Astrocyte (in vitro differentiated cells and primary cell): ENCODE measurements around the gene CD44. TPM values are rescaled to one million over a fixed set of nuclear protein-coding genes. Genes with fewer than 3 reads are reported as not detected.
A peak's percentile ranks its signal among the peaks of the same experiment; 100 is the strongest.

Experiments
- DNase-seq: peaks from one replicate; pipeline ENCODE4 v3.0.0-alpha.2; 2010; ENCODE audit warnings: low read depth
- FAIRE-seq: peaks from 2 replicates; lab custom pipeline; 2011; peaks lifted over from hg19 to GRCh38; lab: Jason Lieb, UNC
- H2AFZ ChIP-seq: 2 replicates; pipeline ENCODE4 v1.6.0; 2012; ENCODE audit warnings: low read depth, low read length, inconsistent platforms
- H3K27ac ChIP-seq: 2 replicates; pipeline ENCODE4 v1.5.1; 2011; ENCODE audit warnings: low read depth, low read length, inconsistent platforms
- H3K27me3 ChIP-seq: 2 replicates; pipeline ENCODE4 v1.6.0; 2011; ENCODE audit warnings: low read length, inconsistent platforms; ENCODE audit not compliant: insufficient read depth
- H3K36me3 ChIP-seq: 2 replicates; pipeline ENCODE4 v1.5.1; 2011; ENCODE audit warnings: low read length, inconsistent platforms; ENCODE audit not compliant: insufficient read depth
- H3K4me1 ChIP-seq: 2 replicates; pipeline ENCODE4 v1.5.1; 2011; ENCODE audit warnings: low read length, inconsistent platforms; ENCODE audit not compliant: insufficient read depth
- H3K4me2 ChIP-seq: 2 replicates; pipeline ENCODE4 v1.6.0; 2012; ENCODE audit warnings: low read length, inconsistent platforms
- H3K4me3 ChIP-seq: 2 replicates; pipeline ENCODE4 v1.5.1; 2011; ENCODE audit warnings: low read depth, mild to moderate bottlenecking, low read length, inconsistent platforms; ENCODE audit not compliant: insufficient read depth
- H3K79me2 ChIP-seq: 2 replicates; pipeline ENCODE4 v1.6.0; 2012; ENCODE audit warnings: mild to moderate bottlenecking, low read length, inconsistent platforms; ENCODE audit not compliant: insufficient read depth
- H3K9ac ChIP-seq: 2 replicates; pipeline ENCODE4 v1.6.0; 2012; ENCODE audit warnings: mild to moderate bottlenecking, low read length, inconsistent platforms
- H3K9me3 ChIP-seq: 2 replicates; pipeline ENCODE4 v1.5.1; 2012; ENCODE audit warnings: low read depth, mild to moderate bottlenecking, low read length, inconsistent platforms; ENCODE audit not compliant: insufficient read depth
- H4K20me1 ChIP-seq: 2 replicates; pipeline ENCODE4 v1.6.0; 2012; ENCODE audit warnings: low read length, inconsistent platforms; ENCODE audit not compliant: insufficient read depth
- H3K27ac Mint-ChIP-seq: one replicate; pipeline ENCODE4 v1.8.0; 2021; ENCODE audit warnings: mild to moderate bottlenecking, mixed read lengths; ENCODE audit not compliant: unreplicated experiment
- H3K27me3 Mint-ChIP-seq: one replicate; pipeline ENCODE4 v1.8.0; 2021; ENCODE audit warnings: low read depth, mixed read lengths; ENCODE audit not compliant: unreplicated experiment
- H3K36me3 Mint-ChIP-seq: one replicate; pipeline ENCODE4 v1.8.0; 2021; ENCODE audit warnings: low read depth, mixed read lengths; ENCODE audit not compliant: unreplicated experiment
- H3K4me1 Mint-ChIP-seq: one replicate; pipeline ENCODE4 v1.8.0; 2021; ENCODE audit warnings: low read depth, mixed read lengths; ENCODE audit not compliant: unreplicated experiment
- H3K4me3 Mint-ChIP-seq: one replicate; pipeline ENCODE4 v1.8.0; 2021; ENCODE audit warnings: mild to moderate bottlenecking, moderate library complexity, mixed read lengths; ENCODE audit not compliant: unreplicated experiment
- H3K9me3 Mint-ChIP-seq: one replicate; pipeline ENCODE4 v1.8.0; 2021; ENCODE audit warnings: mild to moderate bottlenecking, mixed read lengths; ENCODE audit not compliant: unreplicated experiment
- CTCF ChIP-seq: IDR thresholded peaks from 2 replicates; pipeline ENCODE4 v1.5.1; 2011; ENCODE audit warnings: low read depth, mild to moderate bottlenecking, inconsistent platforms, low read length, moderate library complexity; ENCODE audit not compliant: insufficient read depth
- EZH2 ChIP-seq: IDR thresholded peaks from 2 replicates; pipeline ENCODE4 v1.6.1; 2012; ENCODE audit warnings: mild to moderate bottlenecking, low read length, inconsistent platforms; ENCODE audit not compliant: insufficient read depth
- total RNA-seq: library from RNA; stranded (reverse); gene quantifications from 2 replicates; pipeline ENCODE4 v1.2.1, GENCODE V29; 2021

CD44 gene
- total RNA-seq, 1 donor from 2014 or later: 154 TPM

DNA sequence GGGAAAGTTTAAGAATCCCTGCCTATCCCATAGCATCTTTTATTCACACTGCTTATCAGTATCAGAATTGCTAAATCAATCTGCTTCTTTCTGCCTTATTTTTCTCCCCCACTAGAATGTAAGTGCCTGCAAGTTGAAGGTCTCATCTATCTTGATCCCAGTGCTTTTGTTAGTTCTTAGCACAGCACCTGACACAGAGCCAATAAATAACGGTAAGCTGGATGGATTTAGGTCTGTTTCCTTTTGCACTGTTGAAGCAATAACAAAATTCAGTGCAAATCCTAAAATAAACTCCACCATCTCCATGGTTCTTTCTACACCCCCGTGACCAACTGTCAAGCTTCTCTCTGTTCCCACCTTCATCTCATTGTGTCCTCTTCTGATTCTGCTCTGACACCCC, 36.7 kb upstream of the CD44 start:
- Mint-ChIP-seq H3K4me1 (peaks cover 8% of the 10 kb centered on the region), H3K4me3 (no peak overlapping the region), H3K27me3 (peaks cover 26% of the 10 kb centered on the region), H3K36me3 (no peaks in the 10 kb centered on the region), H3K27ac (no peak overlapping the region), H3K9me3 (peaks cover 3% of the 10 kb centered on the region)
- DNase-seq: peak; percentile 52
- Histone ChIP-seq H3K9me3 (no peaks in the 10 kb centered on the region), H3K9ac (no peak overlapping the region), H3K4me3 (no peak overlapping the region), H3K4me1 (peaks cover 19% of the 10 kb centered on the region), H3K4me2 (no peak overlapping the region), H3K27ac (no peak overlapping the region), H3K79me2 (no peaks in the 10 kb centered on the region), H3K36me3 (no peaks in the 10 kb centered on the region), H4K20me1 (no peaks in the 10 kb centered on the region), H3K27me3 (no peaks in the 10 kb centered on the region), H2AFZ (no peak overlapping the region)
- TF ChIP-seq EZH2 (no peak), CTCF (no peak)
- no peak for FAIRE-seq

DNA sequence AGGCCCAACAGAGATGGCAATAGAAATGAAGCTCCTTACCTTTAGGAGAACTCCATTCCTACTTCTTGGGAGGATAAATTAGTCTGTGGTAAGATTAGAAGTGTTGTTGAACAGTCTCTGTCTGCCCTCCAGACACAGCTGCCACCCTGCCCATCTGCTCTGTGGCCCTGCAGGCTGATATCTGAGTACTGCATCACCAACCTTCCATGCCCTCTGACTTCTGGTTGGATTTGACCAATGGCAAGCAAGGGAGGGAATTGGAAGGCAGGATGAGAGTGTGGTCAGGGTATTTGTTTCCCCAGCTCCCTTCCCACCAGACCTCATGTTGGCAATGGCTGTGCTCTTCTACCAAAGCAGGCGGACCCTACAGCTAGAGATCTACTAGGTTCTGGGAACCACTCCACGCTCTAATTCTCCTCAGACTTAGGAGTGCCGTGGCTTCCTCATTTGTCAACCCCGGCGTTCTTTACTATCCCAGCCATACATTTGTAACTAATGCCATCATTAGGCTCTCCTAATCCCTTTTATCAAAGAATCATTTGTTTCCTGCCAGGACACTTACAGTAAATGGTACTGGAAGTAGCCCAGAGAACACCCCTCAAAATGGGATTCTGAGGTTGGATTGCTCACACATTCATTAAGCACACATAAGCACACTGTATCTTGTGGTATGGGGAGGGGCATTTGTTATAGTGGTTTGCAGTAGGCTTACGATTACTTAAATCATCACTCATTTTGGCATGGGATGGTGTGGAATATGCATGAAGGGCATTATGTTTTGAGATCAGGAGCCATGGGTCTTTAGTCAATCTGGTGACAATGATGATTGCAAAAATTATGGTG, 35.4 kb upstream of the CD44 start:
- Histone ChIP-seq H2AFZ (no peak overlapping the region), H3K79me2 (no peaks in the 10 kb centered on the region), H3K9me3 (no peaks in the 10 kb centered on the region), H3K4me1 (peaks cover 19% of the 10 kb centered on the region), H3K27me3 (no peaks in the 10 kb centered on the region), H3K36me3 (no peaks in the 10 kb centered on the region), H3K4me2 (peak overlapping the region; percentile 8), H3K9ac (no peak overlapping the region), H4K20me1 (no peaks in the 10 kb centered on the region), H3K27ac (peak overlapping the region; percentile 22), H3K4me3 (no peak overlapping the region)
- Mint-ChIP-seq H3K4me3 (no peak overlapping the region), H3K4me1 (peaks cover 8% of the 10 kb centered on the region), H3K27ac (no peak overlapping the region), H3K36me3 (no peaks in the 10 kb centered on the region), H3K27me3 (peaks cover 27% of the 10 kb centered on the region), H3K9me3 (peaks cover 3% of the 10 kb centered on the region)
- DNase-seq: peak; percentile 99
- TF ChIP-seq EZH2 (no peak), CTCF (no peak)
- no peak for FAIRE-seq

DNA sequence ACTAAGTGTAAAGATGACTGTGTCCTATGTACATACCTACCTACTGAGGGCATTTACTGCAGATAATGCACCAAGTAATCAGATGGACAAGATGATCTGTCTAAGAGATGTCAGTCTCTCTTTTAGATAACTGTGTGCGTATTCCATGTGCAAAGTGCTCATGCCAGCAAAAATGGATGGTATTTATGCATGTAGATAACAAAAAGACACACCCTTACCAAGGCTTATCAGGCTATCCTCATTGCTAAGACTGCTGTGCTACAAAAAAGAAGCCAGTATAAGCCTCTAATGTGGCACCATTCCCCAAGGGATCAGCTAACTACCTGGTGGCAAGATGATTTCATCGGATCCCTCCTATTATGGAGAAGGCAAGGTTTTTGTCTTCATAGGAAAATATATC, 34.3 kb upstream of the CD44 start:
- Histone ChIP-seq H3K9ac (no peak overlapping the region), H3K27ac (no peak overlapping the region), H4K20me1 (no peaks in the 10 kb centered on the region), H3K4me1 (peaks cover 15% of the 10 kb centered on the region), H3K9me3 (no peaks in the 10 kb centered on the region), H3K4me2 (no peak overlapping the region), H3K79me2 (no peaks in the 10 kb centered on the region), H3K4me3 (no peak overlapping the region), H3K27me3 (no peaks in the 10 kb centered on the region), H2AFZ (no peak overlapping the region), H3K36me3 (no peaks in the 10 kb centered on the region)
- H3K36me3 Mint-ChIP-seq: peaks cover 1% of the 10 kb centered on the region
- no peak overlapping the region for H3K4me3 Mint-ChIP-seq
- FAIRE-seq (no peak), DNase-seq (no peak)
- peaks cover 5% of the 10 kb centered on the region for H3K9me3 Mint-ChIP-seq
- no peak overlapping the region for H3K27ac Mint-ChIP-seq
- TF ChIP-seq CTCF (no peak), EZH2 (no peak)
- H3K27me3 Mint-ChIP-seq: peaks cover 29% of the 10 kb centered on the region
- peaks cover 4% of the 10 kb centered on the region for H3K4me1 Mint-ChIP-seq
